ENCODE data around the gene SACM1L.
"Not testable (repeated sequence)": the region's sequence is repeated elsewhere in the genome, so short reads cannot be mapped to it uniquely, and the experiment has no call there.

The SACM1L gene

DNA sequence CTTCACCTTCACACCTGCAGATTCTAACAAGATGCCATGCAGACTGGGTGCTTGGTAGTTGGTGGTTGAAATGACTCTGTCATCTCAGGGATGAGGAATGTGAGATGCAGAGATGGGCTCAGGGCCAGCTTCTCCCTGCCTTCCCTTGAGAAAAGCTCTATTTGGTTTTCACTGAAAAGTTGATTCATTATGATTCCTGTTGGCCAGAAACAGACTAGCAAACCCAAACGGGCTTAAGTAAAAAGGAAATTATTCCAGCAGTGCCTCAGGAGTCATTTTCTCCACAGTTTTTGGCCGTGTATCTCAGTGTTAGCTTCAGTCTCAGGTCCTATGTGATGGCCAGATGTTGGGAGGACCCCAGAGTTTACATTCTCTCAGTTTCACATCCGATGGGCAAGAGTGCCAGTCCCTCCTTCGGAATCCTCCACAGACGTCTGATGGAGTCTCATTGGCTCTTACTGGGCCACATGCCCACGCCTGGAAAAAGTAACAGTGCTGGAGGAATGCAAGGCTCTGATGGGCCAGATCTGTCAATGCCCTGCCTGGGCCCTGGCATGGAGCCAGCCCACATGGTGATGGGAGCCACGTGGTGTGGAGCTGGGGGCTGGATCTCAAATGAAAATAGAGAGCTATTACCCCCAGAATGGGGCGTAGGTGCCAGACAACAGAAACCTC lies 22.3 kb upstream of the SACM1L start:
- DNase-seq (ENCODE audit: extremely low read depth in 1 of 2, low read depth in 1 of 2) = no peak

DNA sequence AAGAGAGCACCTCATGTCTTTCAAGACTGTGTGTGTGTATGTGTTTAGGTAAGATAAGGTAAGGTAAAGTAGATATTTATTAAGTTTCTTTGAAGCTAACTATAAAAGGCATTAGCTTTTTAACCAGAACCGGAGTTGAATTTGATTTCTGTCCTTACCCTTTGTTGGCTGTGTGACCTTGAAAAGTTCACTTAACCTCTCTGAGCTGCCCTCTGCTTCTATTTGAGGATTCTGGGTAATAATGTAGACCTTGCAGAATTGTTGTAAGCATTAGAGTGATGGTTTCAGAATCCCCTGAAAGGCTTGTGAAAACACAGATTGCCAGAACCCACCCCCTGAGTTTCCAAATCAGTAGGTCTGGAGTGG lies 21.6 kb upstream of the SACM1L start:
- no peak for DNase-seq (ENCODE audit: extremely low read depth in 1 of 2, low read depth in 1 of 2)

DNA sequence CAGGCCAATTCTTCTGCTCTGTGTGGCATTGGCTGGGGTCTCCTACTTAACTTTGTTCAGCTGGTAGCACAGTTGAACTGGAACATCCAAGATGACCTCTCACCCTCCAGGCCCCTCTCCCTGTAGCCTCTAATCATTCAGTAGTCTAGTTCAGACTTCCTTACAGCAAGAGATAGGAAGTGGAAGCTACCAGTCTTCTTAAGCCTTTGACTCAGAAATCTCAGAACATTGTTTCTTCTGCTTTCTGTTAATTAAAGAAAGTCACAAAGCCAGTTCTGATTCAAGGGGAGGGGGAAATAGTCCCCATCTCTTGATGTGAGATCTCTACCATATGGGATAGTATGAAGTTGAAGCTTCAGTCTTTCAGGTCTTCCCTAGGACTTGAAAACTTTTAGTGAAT lies 18.8 kb upstream of the SACM1L start:
- DNase-seq (ENCODE audit: extremely low read depth in 1 of 2, low read depth in 1 of 2) = no peak

DNA sequence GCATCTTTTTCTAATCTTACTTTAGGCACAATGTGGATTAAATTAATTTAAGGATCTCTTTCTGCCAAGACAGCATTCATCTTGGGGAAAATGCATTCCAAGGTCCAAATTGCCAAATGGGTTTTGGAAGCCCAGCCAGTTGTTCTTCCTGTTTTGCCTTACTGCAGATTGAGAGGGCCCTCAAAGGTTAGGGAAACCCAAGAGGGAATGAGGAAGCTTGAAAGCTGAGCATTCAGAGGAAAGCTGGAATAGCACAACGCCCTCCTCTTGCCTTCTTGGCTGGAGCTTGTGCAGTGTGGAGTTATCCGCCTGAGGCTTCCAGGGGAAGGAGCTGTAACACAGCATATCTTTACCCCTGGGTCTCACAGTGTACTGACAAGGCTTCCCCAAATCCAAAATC lies 18.2 kb upstream of the SACM1L start:
- DNase-seq (ENCODE audit: extremely low read depth in 1 of 2, low read depth in 1 of 2) = no peak

DNA sequence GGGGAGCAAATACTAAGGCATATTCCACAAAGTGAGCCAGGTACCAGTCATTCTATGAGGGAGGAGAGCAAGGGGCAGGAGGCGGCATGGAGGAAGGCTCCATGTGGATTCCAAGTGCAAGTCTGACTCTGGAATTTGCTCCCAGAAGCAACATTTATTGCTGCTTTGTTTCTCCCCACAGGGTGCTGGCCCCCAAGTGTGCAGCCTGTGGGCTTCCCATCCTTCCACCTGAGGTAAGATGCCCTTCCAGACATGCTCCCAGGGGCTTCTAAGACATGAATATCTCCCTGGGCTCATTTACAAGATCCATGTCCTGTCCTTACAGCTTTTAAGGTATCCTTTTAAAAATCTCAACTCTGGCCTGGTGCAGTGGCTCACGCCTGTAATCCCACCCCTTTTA lies 15.9 kb upstream of the SACM1L start:
- DNase-seq (ENCODE audit: extremely low read depth in 1 of 2, low read depth in 1 of 2) = no peak

DNA sequence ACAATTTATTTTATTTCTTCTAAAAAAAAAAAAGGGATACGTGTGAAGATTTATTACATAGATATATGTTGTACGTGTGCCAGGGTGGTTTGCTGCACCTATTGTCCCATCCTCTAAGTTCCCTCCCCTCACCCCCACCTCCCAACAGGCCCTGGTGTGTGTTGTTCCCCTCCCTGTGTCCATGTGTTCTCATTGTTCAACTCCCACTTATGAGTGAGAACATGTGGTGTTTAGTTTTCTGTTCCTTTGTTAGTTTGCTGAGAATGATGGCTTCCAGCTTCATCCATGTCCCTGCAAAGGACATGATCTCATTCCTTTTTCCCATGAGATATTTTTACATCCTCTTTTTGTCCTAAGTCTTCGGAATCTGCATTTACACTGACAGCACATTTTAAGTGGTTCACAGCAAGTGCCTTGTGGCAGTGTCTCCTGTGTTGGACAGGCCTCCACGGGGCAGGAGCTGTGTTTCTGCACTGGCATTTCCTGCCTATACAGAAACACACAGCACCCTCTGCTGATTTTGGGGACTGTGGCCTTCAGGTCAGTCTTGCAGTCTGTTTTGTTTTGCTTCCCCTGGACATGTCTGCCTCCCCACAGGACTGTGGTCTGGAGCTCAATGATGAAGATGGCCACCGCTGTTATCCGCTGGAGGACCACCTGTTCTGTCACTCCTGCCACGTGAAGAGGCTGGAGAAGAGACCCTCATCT lies 12.7 kb upstream of the SACM1L start:
- DNase-seq (ENCODE audit: extremely low read depth in 1 of 2, low read depth in 1 of 2) = no peak

DNA sequence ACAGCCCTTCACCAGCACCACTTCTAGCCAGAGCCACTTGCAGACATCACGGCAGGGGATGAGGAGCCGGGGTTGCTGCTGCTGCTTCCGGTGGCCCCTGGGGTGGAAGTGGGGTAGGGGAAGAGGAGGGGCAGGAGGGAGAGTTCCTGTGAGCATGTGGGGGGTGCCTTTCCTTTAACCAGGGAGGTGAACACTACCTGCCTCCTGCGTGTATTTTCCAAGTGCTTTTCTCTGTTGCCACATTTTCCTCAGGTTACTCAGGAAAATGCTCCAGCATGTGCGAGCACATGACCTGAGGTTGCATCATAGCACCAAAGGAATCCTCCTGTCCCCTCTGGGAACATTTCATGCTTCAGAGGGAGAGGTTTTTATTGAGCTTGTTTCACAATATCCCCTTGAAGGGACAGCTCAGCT lies 12.2 kb upstream of the SACM1L start:
- DNase-seq (ENCODE audit: extremely low read depth in 1 of 2, low read depth in 1 of 2) = no peak

DNA sequence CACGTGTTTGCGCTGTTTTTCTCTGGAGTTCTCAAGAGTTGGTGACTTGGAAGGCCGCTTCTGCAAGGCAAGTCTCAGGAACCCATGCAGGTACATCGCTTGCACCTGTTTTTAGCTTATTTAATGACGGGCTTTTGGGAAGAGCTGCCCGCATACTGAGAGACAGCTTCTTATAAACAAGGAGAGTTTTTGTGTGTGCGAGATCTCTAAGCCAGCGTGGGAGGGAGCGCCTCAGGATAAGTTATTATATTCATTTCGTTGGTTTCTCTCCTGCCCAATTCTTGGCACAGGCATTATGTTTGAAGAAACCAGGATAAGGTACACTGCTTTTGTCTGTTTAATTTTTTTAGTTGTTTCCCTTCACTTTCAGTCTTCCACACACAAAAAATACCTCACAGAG lies 11.4 kb upstream of the SACM1L start:
- no peak for DNase-seq (ENCODE audit: extremely low read depth in 1 of 2, low read depth in 1 of 2)

DNA sequence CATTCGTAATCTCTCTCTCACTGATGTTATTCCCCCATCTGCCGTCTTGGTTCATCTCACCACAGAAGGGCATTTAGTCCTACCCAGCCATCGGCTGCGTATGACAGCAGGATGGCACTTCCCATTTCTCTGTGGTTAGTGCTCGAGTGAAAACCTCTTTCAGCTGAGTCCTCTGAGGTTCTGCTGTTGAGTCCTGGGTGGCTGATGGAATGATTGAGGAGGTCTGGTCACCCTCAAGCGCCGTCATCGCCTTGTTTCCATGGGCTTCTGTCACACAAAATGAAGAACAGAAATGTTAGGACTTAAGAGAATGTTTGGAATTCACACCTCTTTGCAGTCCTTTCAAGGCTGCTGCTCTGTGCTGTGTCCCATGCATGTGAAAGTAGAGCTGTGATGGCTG lies 9.4 kb upstream of the SACM1L start:
- no peak for DNase-seq (ENCODE audit: extremely low read depth in 1 of 2, low read depth in 1 of 2)

DNA sequence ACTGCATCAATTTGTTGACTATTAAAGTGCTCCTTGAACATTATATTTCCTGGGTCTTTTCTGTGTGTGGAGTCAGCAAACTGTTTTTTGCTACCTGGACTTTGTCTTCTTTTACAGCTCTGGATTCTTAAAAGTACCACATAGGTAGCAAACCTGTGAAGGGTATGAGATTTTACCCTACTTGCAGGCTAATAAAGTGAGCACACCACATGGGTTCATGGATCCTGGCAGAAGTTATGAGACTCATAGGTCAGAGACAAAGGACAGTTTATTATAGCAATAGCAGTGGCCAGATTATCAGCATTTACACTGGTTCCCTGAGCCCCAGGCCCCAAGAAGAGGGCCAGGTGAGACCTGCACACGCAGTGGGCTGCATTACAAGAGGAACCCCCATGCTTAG lies 8.0 kb upstream of the SACM1L start:
- DNase-seq (ENCODE audit: extremely low read depth in 1 of 2, low read depth in 1 of 2) = no peak

DNA sequence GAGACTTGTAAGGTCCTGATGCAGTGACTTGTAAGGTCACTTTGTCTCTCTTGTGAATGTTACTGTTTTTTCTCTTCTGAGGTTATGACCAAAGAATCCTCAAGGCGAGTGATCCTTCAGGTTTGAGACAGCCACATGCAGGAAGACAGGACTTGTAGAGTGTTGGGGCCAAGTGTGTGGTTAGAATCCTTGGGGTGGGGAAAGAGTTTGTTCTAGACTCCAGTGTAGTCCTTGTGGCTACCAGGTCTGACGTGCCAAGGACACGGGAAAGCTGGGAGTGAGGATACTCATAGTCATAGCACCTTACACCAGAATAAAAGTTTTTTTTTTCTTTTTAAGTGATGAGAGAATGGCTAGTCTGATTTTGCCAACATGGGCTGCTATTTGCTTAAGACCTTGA lies 7.3 kb upstream of the SACM1L start:
- DNase-seq (ENCODE audit: extremely low read depth in 1 of 2, low read depth in 1 of 2) = no peak

DNA sequence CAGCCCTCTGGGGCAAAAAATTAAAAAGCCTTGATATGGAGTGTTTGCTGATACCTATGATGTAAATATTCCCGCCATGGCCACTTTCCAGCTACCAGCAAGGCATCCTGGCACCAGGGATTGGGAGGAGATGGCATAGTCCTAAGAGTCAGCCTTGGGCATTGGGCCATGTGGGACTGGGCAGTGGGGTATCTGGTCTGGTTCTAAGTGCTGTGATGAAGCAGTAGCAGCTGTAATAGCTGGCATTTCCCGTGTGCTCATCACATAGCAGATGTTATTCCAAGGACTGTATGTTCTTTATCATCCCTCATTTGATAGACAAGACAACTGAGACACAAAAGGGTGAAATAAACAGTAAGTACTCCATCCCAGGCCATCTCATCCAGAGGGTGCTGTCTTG lies 6.9 kb upstream of the SACM1L start:
- DNase-seq (ENCODE audit: extremely low read depth in 1 of 2, low read depth in 1 of 2) = no peak

DNA sequence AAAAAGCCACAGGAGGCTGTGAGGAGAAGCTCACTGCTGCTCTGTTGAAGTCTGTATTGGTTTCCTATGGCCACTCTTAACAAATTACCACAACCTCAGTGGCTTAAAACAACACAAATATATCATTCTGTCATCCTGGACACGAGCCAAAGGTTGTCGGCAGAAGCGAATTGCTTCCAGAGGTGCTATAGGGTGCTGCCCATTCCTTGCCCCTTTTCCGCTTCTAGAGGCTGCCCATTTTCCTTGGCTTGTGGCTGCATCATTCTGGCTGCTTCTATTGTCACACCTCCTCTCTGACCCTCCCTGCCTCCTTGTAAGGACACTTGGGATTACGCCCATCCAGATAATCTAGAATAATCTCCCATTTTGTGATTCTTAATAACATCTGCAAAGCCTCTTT lies 6.4 kb upstream of the SACM1L start:
- no peak for DNase-seq (ENCODE audit: extremely low read depth in 1 of 2, low read depth in 1 of 2)

DNA sequence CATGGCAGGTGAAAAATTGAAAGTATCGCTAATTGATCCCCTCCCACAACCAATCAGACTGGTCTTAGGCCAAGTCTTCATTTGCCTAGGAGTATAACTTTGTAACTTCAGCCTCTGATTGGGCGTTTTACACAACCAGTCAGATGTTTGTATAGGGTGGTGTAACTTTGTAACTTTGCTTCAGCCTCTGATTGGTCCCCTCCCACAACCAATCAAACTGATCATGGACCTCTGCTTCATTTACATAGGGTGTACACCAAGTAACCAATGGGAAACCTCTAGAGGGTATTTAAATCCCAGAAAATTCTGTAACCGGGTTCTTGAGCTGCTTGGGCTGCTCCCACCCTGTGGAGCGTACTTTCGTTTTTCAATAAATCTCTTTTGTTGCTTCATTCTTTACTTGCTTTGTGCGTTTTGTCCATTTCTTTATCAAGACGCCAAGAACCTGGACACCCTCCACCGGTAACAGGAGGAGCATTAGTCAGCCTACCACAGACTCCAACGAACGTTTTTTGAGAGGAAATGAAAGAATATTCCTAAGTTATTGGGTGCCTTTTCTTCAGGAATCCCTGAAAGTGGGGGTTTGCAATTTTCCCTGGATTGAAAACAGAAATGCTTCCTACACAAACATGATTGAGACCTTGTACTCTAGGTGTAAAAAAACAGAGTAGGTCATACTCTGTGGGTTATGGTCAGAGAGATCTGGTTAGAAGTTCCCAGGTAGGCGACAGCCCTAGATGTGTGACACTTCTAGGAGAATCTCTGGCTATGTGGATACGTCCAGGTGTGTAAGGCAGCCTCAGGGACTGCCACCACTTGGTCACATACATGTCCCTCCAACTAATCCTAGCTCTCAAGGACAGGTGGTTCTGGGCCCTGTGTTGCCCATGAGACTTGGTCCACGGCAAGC lies 5.5 kb upstream of the SACM1L start:
- no peak for DNase-seq (ENCODE audit: extremely low read depth in 1 of 2, low read depth in 1 of 2)

DNA sequence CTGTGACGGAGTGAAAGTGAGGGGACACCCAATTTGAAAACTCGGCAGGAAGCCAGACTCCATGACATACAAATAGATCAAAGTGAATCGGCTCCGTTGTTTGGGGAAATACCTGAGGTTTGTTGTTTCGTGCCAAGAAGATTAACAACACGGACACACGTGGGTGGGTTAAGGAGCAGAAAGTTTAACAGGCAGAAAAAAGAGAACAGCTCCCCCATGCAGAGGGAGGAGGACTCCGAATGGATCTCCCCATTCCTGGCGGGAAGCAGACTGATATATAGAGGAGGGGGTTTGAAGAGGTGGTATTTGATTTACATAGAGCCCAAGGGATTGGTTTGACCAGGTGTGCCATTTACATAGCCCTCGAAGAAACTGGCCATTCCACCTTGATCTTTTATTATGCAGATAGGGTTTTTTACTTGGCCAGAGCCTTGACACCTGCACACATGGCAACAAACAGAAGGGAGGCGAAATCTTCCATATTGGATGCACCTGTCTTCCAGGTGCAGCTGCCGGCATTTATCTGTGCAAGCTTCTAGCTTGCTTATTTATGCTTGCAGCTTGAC lies 4.8 kb upstream of the SACM1L start:
- DNase-seq (ENCODE audit: extremely low read depth in 1 of 2, low read depth in 1 of 2) = no peak

DNA sequence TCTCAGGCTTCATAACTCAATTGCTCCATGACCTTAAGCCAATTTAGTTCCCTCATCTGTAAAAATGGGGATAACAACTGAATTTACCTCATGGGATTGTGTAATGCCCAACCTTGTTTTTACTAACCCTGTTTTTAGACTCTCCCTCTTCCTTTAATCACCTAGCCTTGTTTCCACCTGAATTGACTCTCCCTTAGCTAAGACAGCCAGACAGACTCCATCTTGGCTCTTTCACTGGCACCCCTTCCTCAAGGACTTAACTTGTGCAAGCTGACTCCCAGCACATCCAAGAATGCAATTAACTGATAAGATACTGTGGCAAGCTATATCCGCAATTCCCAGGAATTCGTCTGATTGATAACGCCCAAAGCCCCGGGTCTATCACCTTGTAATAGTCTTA lies 3.5 kb upstream of the SACM1L start:
- not testable (repeated sequence) for DNase-seq (ENCODE audit: extremely low read depth in 1 of 2, low read depth in 1 of 2)

DNA sequence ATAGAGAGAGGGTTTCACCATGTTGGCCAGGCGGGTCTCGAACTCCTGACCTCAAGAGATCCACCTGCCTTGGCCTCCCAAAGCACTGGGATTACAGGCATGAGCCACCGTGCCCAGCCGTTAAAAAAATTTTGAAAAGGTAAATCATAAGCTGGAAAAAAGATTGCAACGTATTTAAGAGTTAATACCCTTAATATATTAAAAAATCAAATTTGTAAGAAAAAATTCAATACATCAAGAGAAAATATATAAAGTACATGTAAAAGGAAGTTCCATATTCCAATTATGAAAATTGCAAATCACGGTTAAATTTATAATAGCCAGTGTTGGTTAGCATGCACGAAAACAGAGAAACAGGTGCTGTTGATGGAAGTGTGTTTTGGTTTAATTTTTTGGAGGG lies 2.3 kb upstream of the SACM1L start:
- DNase-seq (ENCODE audit: extremely low read depth in 1 of 2, low read depth in 1 of 2) = no peak

DNA sequence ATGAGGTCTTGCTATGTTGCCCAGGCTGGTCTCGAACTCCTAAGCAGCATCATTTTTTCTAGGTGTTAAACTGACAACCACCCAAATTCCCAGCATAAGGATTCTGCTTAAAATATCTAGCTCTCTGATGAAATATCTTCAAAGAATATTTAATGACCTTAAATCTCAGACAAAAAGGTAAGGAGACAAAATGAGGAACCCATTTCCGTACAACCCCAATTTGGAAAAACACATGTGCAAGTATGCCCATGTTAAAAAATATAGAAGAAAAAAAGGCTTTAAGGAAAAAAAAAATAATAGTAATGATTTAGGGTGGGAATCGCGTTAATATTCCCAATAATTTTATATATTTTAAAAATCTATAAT lies 1.4 kb upstream of the SACM1L start:
- DNase-seq (ENCODE audit: extremely low read depth in 1 of 2, low read depth in 1 of 2) = no peak

DNA sequence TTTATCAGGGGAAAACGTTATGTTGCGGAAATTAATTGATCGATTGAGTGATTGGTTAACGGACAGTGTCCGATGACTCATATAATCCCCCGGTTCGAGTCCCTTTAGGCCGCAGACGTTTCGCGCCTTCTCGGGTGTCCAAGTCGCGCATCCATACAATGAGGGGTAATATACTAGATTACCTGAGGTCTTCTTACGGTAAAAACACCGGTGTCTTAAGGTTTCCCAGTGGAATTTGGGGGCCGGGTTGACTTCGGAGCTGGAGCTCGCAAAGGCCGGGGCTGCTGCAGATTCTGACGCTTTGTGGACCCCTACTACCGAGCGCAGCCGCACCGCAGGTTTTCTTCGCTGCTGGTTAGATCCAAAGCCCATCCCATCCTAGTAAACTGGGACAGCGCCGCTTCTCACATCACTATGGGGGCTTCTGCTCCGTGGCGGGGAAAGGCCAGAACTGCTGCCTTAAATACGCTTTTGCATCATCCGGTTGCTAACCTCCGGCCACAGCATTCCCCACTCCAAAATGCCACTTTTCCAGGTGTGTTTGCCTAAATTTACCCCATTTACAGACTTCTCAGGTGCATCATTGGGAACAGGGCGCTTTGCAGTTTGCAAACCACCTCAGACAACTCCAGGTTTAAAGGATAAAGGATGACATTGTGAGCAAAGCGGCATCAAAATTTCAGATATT lies 858 bp upstream of the SACM1L start:
- peak in 1 of 2 donors; percentile 19 for DNase-seq (ENCODE audit: extremely low read depth in 1 of 2, low read depth in 1 of 2)

DNA sequence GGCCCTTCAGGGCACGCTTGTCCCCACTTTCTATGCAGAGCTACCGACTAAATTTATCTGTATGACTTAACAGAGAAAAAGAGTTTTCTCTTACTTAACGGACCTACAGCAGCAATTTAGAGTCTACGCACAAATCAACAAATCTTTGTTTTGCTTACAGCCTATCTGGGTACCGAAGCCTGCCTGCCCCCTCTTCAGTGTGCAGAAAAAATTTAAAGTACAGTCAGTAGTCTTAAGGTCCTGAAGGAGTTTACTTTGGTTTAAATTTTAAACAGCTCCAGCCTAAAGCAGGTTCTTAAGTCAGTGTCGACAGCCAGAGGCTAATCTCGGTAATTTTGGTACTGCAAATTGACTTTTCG lies 570 bp downstream of the SACM1L start:
- no peak for DNase-seq (ENCODE audit: extremely low read depth in 1 of 2, low read depth in 1 of 2)

All from stimulated activated CD8-positive, alpha-beta memory T cell treated with anti-CD3 and anti-CD28 coated beads, Interleukin-7, amount 100 ng/mL, for 48 hours (primary cell).